ENCODE data around the gene AGO3.
A peak's percentile ranks its signal among the peaks of the same experiment; 100 is the strongest.

The AGO3 gene

DNA sequence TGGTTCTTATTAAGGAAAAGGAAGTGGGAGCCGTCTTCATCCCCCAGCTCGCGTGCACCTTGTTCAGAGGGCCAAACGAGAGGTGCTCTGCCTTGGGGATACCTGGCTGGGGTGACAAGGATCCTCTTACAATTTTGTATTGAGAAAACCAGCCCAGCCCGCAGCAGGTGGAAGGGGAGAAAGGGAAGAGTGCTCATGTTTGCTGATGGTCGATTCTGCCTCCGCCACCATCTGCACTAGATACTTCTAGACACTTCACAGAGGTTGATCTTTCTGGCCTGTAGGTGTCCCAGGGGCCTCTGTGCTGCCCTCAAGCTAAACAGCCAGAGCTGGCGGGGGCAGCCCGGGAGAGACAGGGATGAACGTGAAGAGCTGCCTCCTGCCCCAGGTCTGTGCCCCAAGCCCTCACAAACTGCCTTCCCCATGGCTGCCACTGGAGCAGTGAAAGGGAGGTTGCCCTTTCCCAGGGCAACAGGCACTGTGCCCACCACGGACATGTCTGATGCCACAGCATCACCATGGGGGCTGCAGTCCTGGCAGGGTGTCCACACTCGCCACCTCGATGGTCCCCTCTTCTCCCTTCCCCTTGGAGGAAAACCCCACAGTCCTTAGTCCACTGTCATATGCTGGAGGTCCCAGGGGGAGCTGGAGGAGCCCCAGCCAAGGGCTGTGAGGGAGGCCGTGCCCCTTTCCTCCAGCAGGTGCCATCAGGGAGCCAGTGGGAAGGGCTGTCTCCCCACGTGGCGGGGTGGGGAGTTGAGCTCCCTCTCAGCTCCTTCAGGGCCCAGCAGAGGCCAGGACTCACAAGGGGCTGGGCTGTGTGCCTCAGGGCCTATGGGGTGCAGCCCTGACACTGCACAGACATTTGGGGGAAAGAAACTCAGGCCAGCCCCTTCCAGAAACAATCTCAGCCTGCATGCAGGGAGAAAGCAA, 165.9 kb downstream of the AGO3 start:
- no peak for DNase-seq (ENCODE audit: low read depth)

- no peak for DNase-seq (ENCODE audit: low read depth)
Observed at GRCh38 chr1:36097693-36098585, 167.0 kb downstream of the AGO3 start.

DNA sequence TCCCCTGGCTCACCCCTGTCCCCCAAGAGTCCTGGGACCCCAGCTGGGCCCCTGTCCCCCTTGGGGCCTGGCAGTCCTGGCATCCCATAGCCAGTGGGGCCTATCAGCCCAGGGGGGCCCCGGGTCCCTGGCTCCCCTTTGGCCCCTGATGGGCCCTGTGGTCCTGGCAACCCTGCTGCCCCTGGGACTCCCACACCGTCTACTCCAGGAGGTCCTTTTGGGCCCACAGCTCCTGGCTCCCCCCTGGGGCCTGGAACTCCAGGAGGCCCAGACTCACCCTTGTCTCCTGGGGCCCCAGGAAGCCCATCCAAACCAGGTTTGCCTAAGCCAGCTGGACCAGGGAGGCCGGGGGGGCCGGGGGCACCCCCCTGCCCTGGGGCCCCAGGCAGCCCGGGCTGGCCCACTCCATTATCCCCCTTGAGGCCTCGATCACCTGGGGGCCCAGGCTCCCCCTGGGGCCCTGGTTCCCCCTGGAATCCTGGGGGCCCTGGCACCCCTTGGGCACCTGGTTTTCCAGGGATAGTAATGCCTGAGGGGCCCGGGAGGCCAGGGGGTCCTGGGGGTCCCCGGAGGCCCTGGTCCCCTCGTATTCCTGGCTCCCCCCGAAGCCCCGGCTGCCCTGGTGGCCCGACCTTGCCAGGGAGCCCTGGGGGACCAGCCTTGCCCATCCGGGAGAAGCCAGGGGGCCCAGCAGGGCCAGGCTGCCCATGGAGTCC, 167.9 kb downstream of the AGO3 start:
- DNase-seq (ENCODE audit: low read depth) = no peak

GRCh38 chr1:36099681-36100341, 168.9 kb downstream of the AGO3 start:
- no peak for DNase-seq (ENCODE audit: low read depth)

DNA sequence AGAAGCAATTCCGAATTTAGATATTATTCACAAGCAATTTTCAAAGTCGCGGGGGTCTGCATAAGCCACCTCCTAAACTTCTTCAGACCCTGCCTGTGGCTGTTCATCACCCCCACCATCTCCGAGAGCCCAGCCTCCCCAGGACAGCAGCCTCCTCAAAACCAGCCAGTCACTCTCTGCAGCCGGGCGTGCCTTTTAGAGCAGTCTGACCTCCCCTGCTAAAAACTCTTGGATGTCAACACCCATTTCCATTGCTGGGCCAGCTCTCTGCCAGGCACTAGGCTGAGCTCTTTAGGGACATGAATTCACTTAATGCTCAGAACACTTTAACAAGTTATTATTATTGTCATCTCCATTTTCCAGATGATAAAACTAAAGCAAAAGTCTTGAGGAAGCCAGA, 169.5 kb downstream of the AGO3 start:
- DNase-seq (ENCODE audit: low read depth) = no peak

DNA sequence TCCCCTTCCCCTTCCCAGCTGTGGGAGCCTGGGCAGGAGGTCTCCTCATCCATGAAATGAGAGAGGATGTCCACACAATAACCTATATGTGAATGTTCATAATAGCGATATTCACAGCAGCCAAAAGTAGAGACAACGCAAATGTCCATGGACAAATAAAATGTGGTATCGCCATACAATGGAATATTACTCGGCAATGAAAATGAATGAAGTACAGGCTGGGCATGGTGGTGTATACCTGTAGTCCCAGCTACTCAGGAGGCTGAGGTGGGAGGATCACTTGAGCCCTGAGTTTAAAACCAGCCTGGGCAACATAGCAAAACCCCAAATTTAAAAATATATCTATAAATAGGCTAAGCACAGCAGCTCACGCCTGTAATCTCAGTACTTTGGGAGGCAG, 170.6 kb downstream of the AGO3 start:
- DNase-seq (ENCODE audit: low read depth) = no peak

DNA sequence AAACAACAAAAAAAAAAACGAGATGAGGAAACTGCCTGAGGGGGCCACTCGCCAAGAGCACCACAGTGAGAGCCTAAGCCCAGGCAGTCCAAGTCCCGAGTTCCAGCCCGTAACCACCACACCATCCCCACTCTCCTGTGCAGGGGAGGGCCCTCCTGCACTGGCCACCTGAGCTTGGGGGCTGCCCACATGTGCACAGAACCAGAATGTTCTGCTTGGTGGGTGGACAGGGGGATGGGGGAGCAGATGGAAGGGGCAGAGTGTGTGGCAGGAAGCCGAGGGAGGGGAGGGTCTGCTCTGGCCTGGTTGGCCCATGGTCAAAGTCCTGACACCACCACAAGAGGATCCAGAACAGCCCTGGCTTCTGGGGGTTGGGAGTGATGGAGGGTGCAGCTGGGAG, 175.4 kb downstream of the AGO3 start:
- DNase-seq (ENCODE audit: low read depth) = no peak

GRCh38 chr1:36107394-36107793, 176.5 kb downstream of the AGO3 start:
- no peak for DNase-seq (ENCODE audit: low read depth)

DNA sequence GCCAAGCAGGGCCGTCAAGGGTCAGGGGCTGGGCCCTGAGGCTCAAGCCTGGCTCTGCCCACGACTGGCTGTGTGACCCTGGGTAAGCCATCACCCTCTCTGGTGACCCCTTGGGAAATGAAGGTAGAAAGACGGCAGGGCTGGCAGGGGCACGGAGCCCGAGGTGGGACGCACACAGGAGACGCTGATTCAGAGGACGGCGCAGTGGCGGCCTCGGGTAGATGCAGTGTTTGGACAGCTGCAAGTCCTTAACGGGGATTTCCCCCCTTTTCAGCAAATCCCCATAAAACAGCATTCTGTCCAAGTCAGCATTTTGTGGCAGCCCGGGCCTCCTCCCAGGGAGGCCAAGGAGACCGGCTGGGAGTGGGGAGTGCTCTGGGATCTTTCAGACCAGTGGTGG, 177.4 kb downstream of the AGO3 start:
- peak; percentile 76 for DNase-seq (ENCODE audit: low read depth)

DNA sequence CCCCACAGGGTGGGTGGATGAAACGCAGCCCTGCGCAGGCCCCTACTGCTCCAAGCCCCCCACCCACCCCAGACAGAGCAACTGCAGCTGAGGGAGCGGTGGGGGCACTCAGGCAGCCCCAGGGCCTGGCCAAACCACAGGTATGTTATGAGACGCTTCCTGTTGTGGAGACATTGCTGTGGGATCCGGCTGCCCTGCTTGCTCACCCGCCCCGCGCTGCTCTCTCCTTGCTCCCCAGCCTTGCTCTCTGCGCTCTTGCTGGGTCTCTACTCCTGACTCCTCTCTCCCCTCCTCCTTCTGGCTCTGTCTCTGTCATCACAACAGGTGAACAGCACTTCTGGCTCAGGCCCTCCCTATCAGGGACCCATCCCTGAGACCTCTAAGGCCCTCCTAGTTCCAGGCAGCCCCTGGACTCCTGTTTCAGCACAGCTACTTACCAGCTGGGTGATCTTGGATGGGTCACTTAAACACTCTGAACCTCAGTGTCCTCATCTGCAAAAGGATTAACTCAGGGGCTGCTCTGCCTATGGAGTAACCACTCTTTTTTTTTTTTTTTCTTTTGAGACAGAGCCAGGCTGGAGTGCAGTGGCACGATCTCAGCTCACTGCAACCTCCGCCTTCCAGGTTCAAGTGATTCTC, 178.3 kb downstream of the AGO3 start:
- no peak for DNase-seq (ENCODE audit: low read depth)

- no peak for DNase-seq (ENCODE audit: low read depth)
Observed at GRCh38 chr1:36111151-36111550, 180.2 kb downstream of the AGO3 start.

- DNase-seq (ENCODE audit: low read depth) = no peak
Observed at GRCh38 chr1:36112823-36113222, 181.9 kb downstream of the AGO3 start.

- DNase-seq (ENCODE audit: low read depth) = no peak
Observed at GRCh38 chr1:36114371-36114770, 183.5 kb downstream of the AGO3 start.

- peak; percentile 84 for DNase-seq (ENCODE audit: low read depth)
Observed at GRCh38 chr1:36115200-36115669, 184.3 kb downstream of the AGO3 start.

DNA sequence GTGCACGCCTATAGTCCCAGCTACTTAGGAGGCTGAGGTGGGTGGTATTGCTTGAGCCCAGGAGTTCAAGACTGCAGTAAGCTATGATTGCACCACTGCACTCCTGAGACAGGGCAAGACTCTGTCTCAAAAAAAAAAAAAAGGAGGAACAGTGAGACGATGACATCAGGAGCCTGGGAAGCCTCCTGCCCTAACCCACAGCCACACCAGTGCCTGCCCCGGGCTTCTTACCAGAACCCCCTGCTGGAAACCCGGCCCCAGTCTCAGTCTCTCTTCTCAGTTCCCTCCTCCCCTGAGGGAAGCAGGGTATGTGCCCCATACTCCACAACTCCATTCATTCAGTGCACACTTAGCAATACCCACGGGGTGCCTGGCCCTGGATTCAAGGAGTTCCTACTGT, 185.0 kb downstream of the AGO3 start:
- no peak for DNase-seq (ENCODE audit: low read depth)

GRCh38 chr1:36116901-36117300, 186.0 kb downstream of the AGO3 start:
- no peak for DNase-seq (ENCODE audit: low read depth)

GRCh38 chr1:36118447-36119204, 187.7 kb downstream of the AGO3 start:
- no peak for DNase-seq (ENCODE audit: low read depth)

DNA sequence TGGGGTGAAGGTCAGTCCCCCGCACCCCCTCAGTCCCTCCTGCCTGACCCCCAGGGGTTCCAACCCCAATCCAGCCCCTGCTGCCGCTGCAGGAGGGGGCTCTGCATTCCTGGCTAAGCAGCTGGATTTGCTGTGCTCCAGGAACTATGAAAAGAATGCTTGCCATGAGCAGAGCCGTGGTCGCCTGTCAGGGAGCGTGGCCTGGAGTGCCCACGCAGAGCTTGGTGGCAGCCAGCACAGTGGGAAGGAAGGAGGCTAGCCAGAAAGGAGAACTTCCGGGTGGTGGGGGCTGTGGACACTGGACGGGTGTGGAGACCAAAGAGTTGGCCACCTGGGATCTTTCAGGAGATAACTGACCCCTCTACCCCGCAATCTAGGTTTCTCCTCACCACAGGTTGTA, 188.6 kb downstream of the AGO3 start:
- DNase-seq (ENCODE audit: low read depth) = no peak

Measured in GM04504 (cell line).